GM08714 (cell line): ENCODE results near the gene TANGO6.

Experiments
- H3K4me3 ChIP-seq: fragments of 200-500 bp; sonication (Bioruptor generic); 2 replicates; pipeline ENCODE4 v1.5.1; 2014; ENCODE audit warnings: mild to moderate bottlenecking, low read length, inconsistent platforms
- ZNF274 ChIP-seq: IDR thresholded peaks from 2 replicates; pipeline ENCODE4 v1.6.1; 2012; ENCODE audit warnings: mild to moderate bottlenecking, low read depth, low read length

The TANGO6 gene

GRCh38 chr16:68909099-68909733, 65.9 kb downstream of the TANGO6 start:
- no peak overlapping the region for H3K4me3 ChIP-seq
- TF ChIP-seq ZNF274 = no peak

DNA sequence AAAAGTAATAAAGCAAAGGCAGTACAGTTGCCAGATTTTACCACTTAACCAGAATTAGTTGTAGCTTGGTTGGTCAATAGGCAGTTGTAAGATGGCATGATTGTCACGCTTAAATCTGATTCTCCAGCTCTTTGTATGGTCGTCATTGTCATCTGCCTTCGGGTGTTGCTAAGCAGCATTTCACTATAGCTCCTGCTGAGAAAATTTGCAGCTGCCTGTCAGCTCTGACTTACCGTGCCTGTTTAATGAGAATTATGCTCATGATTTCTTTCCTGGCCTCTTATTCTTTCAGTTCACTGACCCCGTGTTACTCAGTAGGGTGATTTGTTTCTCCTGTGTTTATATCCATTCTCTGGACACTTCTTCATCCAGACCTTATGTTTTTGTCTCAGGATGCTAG, 66.7 kb downstream of the TANGO6 start:
- no peak overlapping the region for H3K4me3 ChIP-seq
- TF ChIP-seq ZNF274 = no peak

DNA sequence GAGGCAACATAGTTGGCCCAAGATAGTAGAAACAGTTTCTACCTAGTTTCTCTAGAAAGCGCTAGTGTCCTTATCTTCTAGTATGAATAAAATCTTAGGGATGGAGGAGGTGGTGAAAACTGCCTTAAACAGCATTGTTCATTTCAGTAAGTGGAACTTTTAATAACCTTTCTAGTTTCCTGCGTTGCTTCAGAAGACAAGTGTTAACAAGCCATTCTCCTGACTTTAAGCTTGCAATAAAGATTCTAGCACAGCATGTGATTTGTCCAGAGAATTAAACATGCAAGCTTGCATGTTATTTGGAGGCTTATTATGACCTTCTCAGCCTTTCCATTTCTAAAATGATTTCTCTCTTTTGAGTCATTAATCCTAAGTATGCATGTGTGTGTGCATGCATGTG, 72.3 kb downstream of the TANGO6 start:
- no peak overlapping the region for H3K4me3 ChIP-seq
- no peak for TF ChIP-seq ZNF274

- no peak for TF ChIP-seq ZNF274
- no peak overlapping the region for H3K4me3 ChIP-seq
These were observed 74.2 kb downstream of the TANGO6 start for GRCh38 chr16:68917541-68917940.

- no peak overlapping the region for H3K4me3 ChIP-seq
- no peak for TF ChIP-seq ZNF274
These were observed 77.0 kb downstream of the TANGO6 start for GRCh38 chr16:68920349-68920748.

GRCh38 chr16:68921637-68922036, 78.3 kb downstream of the TANGO6 start:
- H3K4me3 ChIP-seq = no peak overlapping the region
- no peak for TF ChIP-seq ZNF274

DNA sequence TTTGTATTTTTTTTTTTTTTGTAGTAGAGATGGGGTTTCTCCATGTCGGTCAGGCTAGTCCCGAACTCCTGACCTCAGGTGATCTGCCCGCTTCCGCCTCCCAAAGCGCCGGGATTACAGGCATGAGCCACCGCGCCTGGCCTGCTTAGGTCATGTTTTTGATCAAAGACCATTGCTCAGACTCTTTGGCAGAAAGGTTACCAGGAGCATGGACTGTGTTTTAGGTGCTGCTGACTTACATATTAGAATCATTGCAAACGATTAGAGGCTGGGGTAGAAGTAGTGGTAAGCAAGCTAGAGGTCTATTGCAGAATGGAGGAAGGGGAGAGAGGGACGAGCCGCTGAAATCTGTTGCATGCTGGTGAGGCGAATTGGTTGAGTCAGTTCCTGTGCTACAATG, 79.8 kb downstream of the TANGO6 start:
- H3K4me3 ChIP-seq = no peak overlapping the region
- TF ChIP-seq ZNF274 = no peak

- H3K4me3 ChIP-seq = no peak overlapping the region
- TF ChIP-seq ZNF274 = no peak
These were observed 83.7 kb downstream of the TANGO6 start for GRCh38 chr16:68927018-68927417.

GRCh38 chr16:68931196-68931595, 87.9 kb downstream of the TANGO6 start:
- no peak for TF ChIP-seq ZNF274
- no peak overlapping the region for H3K4me3 ChIP-seq

DNA sequence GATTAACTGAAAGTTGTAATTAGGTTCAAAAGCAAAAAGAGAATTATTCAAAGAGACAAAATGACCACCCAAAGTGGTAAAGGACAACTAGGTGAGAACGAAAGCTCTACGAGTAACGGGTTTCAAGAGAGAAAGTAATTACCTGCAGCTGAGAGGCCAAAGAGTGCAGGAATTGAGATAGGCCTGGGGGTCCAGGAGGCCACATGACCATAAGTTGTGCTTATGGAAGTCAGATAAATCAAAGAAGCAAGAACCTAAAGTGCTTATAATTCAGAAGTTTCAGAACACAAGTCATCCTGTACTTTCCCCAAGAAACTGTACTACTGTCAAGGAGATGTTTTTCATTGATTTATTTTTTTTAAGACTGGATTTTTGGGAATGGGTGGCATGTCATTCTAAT, 91.1 kb downstream of the TANGO6 start:
- TF ChIP-seq ZNF274 = no peak

DNA sequence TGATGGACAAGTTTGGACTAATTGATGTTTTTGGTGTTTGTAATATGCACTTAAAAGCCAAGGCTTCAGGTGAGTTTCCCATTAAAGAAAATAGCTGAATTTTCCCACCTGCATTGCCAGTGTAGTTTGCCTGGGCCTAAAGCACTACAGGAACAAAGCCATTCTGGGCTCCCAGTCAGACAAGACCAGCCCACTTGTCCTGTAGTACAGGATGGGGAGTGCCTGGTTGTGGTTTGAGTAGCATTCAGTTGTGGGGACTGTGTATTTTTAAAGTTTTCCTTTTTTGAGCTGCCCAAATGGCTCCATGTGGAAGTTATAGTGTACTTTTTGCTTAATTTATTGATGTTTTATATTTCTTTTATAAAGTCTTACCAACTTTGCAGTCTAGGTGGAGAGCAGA, 91.7 kb downstream of the TANGO6 start:
- H3K4me3 ChIP-seq = no peak overlapping the region
- TF ChIP-seq ZNF274 = no peak

More for the DNA sequence above, 91.1 kb downstream of the TANGO6 start:
- no peak overlapping the region for H3K4me3 ChIP-seq

GRCh38 chr16:68936736-68937631, 93.7 kb downstream of the TANGO6 start:
- H3K4me3 ChIP-seq = no peak overlapping the region
- no peak for TF ChIP-seq ZNF274

GRCh38 chr16:68939692-68940320, 96.5 kb downstream of the TANGO6 start:
- H3K4me3 ChIP-seq = no peak overlapping the region
- no peak for TF ChIP-seq ZNF274

GRCh38 chr16:68940816-68941215, 97.5 kb downstream of the TANGO6 start:
- TF ChIP-seq ZNF274 = no peak
- no peak overlapping the region for H3K4me3 ChIP-seq

DNA sequence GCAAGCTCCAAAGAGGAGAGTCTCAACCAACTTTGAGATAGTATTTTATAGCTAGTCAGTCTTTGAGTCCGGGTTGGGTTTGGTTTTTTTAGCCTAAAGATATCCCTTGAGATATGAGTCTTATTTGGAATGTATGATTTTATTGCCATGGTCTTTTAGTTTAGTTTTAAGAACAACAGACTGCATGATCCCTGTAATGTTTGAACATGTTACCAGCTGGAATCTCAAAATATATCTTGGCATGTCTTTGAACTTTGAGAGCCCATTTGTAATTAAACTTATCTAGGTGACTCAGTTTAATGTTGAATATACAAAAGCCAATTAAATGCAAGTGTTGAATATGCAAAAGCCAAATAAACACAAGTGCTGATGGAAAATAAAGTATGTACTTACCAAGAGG, 100.6 kb downstream of the TANGO6 start:
- H3K4me3 ChIP-seq = no peak overlapping the region
- no peak for TF ChIP-seq ZNF274
